Stomach (tissue), 4 donors: ENCODE results near the gene MAP2K4.

Source experiments
- CTCF ChIP-seq, 7 experiments: fragments of 450-650 bp in 4 of 7; fragments of 200-600 bp in 3 of 7; sonication (generic) in 3 of 7; IDR thresholded peaks; one replicate each; pipeline ENCODE4 v1.5.1; 2016 to 2019; ENCODE audit warnings: antibody characterized with exemption in 7 of 7, control low read depth in 2 of 7, mild to moderate bottlenecking in 1 of 7
- EP300 ChIP-seq: sonication (generic); formaldehyde crosslinking; IDR thresholded peaks from one replicate; pipeline ENCODE4 v1.6.1; 2017; ENCODE audit warnings: antibody characterized with exemption
- POLR2AphosphoS5 ChIP-seq, 3 donors: sonication (generic); formaldehyde crosslinking; IDR thresholded peaks; one replicate each; pipeline ENCODE4 v1.6.1; 2016; ENCODE audit warnings: antibody characterized with exemption in 3 of 3

- no peak for TF ChIP-seq CTCF (IDR thresholded peaks at IDR 0.05)
- no peak for TF ChIP-seq POLR2AphosphoS5 (IDR thresholded peaks at IDR 0.05)
- TF ChIP-seq EP300: no peak
These were observed 20.6 kb downstream of the MAP2K4 start for GRCh38 chr17:12041312-12041711.
